ENCODE data around the gene CAAP1. TPM values are rescaled to one million over a fixed set of nuclear protein-coding genes. Genes with fewer than 3 reads are reported as not detected.

Gene CAAP1
- total RNA-seq, 1 experiment from 2014 or later, result 30.5 TPM

GRCh38 chr9:26937816-26938371, 45.3 kb upstream of the CAAP1 start:
- Histone ChIP-seq H3K79me2 (ENCODE audit: insufficient read depth, low read length) (peaks cover 25% of the 10 kb centered on the region; the same call in 1 of the 2 replicates), H3K4me1 (ENCODE audit: insufficient read depth, low read length) (peaks cover 2% of the 10 kb centered on the region; the same call in 1 of the 2 replicates), H3K18ac (ENCODE audit: insufficient read length, low read depth, low read length) (no peak overlapping the region), H3K4ac (ENCODE audit: low read depth, low read length) (no peak overlapping the region), H3K79me1 (ENCODE audit: insufficient read depth, low read depth, low read length, poor library complexity, severe bottlenecking) (peaks cover 3% of the 10 kb centered on the region), H2BK5ac (ENCODE audit: insufficient read length, low read length) (no peak overlapping the region), H2AFZ (ENCODE audit: low read length) (no peak overlapping the region), H3T11ph (ENCODE audit: low read length) (no peak overlapping the region), H3K27me3 (ENCODE audit: insufficient read depth, low read length) (no peaks in the 10 kb centered on the region), H2BK20ac (ENCODE audit: low read depth, low read length, poor library complexity, severe bottlenecking) (no peak overlapping the region), H2BK15ac (ENCODE audit: low read depth, low read length) (no peak overlapping the region), H3K4me2 (ENCODE audit: insufficient read depth, insufficient read length, low read length) (no peak overlapping the region), H3K27ac (ENCODE audit: insufficient read length, low read depth, low read length) (no peak overlapping the region), H4K20me1 (ENCODE audit: control insufficient read depth, insufficient read depth, insufficient read length) (no peaks in the 10 kb centered on the region), H2BK120ac (ENCODE audit: low read depth, low read length, poor library complexity, severe bottlenecking) (no peak overlapping the region), H3K9me3 (ENCODE audit: control insufficient read depth, low read depth, low read length) (no peaks in the 10 kb centered on the region), H3K23ac (ENCODE audit: insufficient read length, low read depth, low read length) (no peak overlapping the region), H4K8ac (replicated peaks; ENCODE audit: insufficient read length, low read depth, low read length) (no peak overlapping the region), H4K91ac (ENCODE audit: insufficient read length, low read depth, low read length) (no peak overlapping the region), H3K9ac (ENCODE audit: extremely low read depth, insufficient read length, low read length) (no peak overlapping the region), H3K14ac (ENCODE audit: insufficient read depth, low read length) (no peak overlapping the region), H3K56ac (ENCODE audit: insufficient read length, low read depth, low read length) (no peak overlapping the region), H2BK12ac (ENCODE audit: insufficient read length, low read depth, low read length) (no peak overlapping the region), H4K5ac (ENCODE audit: insufficient read length, low read depth, low read length) (no peak overlapping the region), H3K23me2 (ENCODE audit: insufficient read length, low read depth, low read length, poor library complexity, severe bottlenecking) (no peaks in the 10 kb centered on the region), H2AK5ac (ENCODE audit: insufficient read length, low read length) (no peak overlapping the region)
- no peak overlapping the region for H3K4me3 Mint-ChIP-seq
- no CpG with 5 or more reads among the region's 3 CpGs for WGBS (ENCODE audit: extremely low coverage, insufficient read length, low lambda C conversion rate)
- DNase-seq, result no peak
- no peaks in the 10 kb centered on the region for H3K27me3 Mint-ChIP-seq (ENCODE audit: low read depth)
- H3K36me3 Mint-ChIP-seq (ENCODE audit: insufficient read depth in 1 of 3, low read depth in 3 of 3), result peaks cover 12 to 21% (median 21%) of the 10 kb centered on the region in 3 experiments
- H3K4me1 Mint-ChIP-seq, result peaks cover 22 to 26% of the 10 kb centered on the region in 2 experiments
- TF ChIP-seq, protein P1, sequence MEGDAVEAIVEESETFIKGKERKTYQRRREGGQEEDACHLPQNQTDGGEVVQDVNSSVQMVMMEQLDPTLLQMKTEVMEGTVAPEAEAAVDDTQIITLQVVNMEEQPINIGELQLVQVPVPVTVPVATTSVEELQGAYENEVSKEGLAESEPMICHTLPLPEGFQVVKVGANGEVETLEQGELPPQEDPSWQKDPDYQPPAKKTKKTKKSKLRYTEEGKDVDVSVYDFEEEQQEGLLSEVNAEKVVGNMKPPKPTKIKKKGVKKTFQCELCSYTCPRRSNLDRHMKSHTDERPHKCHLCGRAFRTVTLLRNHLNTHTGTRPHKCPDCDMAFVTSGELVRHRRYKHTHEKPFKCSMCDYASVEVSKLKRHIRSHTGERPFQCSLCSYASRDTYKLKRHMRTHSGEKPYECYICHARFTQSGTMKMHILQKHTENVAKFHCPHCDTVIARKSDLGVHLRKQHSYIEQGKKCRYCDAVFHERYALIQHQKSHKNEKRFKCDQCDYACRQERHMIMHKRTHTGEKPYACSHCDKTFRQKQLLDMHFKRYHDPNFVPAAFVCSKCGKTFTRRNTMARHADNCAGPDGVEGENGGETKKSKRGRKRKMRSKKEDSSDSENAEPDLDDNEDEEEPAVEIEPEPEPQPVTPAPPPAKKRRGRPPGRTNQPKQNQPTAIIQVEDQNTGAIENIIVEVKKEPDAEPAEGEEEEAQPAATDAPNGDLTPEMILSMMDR (conservative IDR thresholded peaks at IDR 0.05), result no peak
- H3K27ac Mint-ChIP-seq, result peak overlapping the region in 1 of 3 experiments; percentile 46; a peak in 1 of 7 replicates
- peaks cover 8 to 9% of the 10 kb centered on the region in 2 experiments for H3K9me3 Mint-ChIP-seq
